ENCODE data around the gene KCNH6. TPM values are rescaled to one million over a fixed set of nuclear protein-coding genes. Genes with fewer than 3 reads are reported as not detected.

The KCNH6 gene
- total and polyA plus RNA-seq, 8 donors = 0.41 to 1.5 (median 0.84) TPM

DNA sequence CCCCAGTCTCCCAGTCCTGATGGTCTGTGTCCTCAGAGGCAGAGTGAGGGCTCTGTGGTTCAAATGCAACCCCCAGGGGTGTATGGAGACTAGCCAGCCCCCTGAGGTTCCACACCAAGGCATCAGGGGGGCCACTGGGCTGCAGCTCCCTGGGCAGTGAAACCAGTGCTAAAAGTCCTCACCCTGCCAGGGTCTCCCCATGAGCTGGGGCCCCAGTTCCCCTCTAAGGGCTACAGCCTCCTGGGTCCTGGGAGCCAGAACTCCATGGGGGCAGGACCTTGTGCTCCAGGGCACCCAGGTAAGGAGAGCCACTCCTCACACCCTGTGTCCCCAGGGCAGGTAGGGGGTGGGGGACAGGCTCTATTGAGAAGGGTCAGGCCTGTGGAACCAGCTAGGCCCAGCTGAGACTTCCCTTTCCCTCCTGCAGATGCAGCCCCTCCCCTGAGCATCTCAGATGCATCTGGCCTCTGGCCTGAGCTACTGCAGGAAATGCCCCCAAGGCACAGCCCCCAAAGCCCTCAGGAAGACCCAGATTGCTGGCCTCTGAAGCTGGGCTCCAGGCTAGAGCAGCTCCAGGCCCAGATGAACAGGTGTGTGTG, 20.8 kb downstream of the KCNH6 start:
- Histone ChIP-seq H3K36me3 (no peaks in the 10 kb centered on the region), H3K4me1 (peaks cover 0 to 1% of the 10 kb centered on the region in 2 donors), H3K4me3 (no peak overlapping the region), H3K27me3 (peaks cover 10 to 12% of the 10 kb centered on the region in 2 donors), H3K9me3 (no peaks in the 10 kb centered on the region), H3K27ac (no peak overlapping the region)
- DNase-seq = peak in 1 of 4 donors; percentile 37
- no peak for ATAC-seq
- intact Hi-C loops (cut with DNase I) = no loop called here
- TF ChIP-seq, protein P1, sequence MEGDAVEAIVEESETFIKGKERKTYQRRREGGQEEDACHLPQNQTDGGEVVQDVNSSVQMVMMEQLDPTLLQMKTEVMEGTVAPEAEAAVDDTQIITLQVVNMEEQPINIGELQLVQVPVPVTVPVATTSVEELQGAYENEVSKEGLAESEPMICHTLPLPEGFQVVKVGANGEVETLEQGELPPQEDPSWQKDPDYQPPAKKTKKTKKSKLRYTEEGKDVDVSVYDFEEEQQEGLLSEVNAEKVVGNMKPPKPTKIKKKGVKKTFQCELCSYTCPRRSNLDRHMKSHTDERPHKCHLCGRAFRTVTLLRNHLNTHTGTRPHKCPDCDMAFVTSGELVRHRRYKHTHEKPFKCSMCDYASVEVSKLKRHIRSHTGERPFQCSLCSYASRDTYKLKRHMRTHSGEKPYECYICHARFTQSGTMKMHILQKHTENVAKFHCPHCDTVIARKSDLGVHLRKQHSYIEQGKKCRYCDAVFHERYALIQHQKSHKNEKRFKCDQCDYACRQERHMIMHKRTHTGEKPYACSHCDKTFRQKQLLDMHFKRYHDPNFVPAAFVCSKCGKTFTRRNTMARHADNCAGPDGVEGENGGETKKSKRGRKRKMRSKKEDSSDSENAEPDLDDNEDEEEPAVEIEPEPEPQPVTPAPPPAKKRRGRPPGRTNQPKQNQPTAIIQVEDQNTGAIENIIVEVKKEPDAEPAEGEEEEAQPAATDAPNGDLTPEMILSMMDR (IDR thresholded peaks at IDR 0.05) = no peak

DNA sequence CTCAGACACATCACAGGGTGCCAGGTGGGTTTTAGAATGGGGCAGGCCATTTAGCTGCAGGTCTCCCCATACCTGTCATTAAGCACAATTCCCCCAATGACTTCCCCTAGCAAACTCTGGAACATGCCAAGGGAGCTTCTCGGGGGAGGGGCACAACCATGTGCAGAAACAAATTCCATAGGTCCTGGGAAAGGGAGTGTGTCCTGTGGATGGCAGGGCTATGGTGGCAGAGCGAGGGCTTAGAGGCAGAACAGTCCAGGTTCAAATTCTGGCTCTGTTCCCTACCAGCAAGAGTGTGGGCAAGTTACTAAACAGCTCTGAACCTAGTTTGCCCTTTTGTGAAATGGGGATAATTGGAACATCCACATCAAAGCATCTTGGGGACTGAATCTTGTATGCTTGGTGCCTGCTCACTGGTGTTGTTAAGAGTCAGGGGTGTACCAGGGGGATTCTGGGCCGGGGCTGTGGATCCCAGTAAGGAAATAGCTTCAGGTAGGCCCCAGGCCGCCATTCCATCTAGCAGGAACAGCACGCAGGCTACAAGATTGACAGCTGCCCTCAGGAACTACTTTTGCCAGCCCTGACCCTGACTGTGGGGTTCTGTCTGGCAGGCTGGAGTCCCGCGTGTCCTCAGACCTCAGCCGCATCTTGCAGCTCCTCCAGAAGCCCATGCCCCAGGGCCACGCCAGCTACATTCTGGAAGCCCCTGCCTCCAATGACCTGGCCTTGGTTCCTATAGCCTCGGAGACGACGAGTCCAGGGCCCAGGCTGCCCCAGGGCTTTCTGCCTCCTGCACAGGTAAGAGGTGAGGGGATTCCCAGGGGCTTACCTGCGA, 21.5 kb downstream of the KCNH6 start:
- Histone ChIP-seq H3K4me3 (no peak overlapping the region), H3K9me3 (no peaks in the 10 kb centered on the region), H3K27ac (no peak overlapping the region), H3K4me1 (peaks cover 5 to 9% of the 10 kb centered on the region in 2 donors), H3K27me3 (peaks cover 3 to 5% of the 10 kb centered on the region in 2 donors), H3K36me3 (no peaks in the 10 kb centered on the region)
- DNase-seq (peak in 1 of 4 donors; percentile 65), ATAC-seq (no peak)
- intact Hi-C loops (cut with DNase I) = no loop called here
- TF ChIP-seq, protein P1 (IDR thresholded peaks at IDR 0.05) = no peak

DNA sequence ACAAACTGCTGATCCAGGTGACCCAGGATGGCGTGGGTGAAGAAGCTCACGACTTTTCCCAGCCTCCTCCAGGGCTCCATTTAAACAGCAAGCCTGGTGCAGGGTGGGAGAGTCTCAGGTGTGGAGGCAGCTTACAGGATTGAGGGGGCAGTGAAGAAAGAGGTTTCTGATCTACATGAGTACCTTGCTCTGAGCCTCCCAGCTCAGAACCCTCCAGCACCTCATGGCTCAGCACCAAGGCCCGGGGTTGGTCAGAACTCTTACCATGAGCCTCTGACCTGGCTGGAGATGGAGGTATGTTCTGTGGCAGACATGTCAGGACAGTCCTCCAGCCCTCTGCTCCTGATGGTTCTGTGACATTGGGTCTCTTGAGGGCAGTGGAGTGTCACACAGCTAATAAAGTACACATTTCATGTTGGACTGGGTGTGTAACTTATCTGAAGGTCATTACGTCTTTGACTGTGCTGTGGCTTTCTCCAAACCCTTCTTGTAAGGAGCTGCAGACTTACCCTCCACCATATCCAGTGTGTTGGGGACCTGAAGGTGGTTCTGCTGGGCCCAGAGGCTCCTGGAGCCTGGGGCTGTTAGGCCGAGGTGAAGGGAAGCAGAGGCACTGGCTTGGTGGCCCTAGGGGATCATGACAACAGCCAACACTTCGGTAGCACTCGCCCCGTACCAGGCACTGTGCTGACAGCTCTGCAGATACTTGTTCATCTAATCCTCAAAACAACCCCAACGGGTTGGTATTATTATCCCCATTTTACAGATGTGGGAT, 23.3 kb downstream of the KCNH6 start:
- Histone ChIP-seq H3K27ac (no peak overlapping the region), H3K9me3 (no peaks in the 10 kb centered on the region), H3K4me1 (peaks cover 7 to 17% of the 10 kb centered on the region in 2 donors), H3K27me3 (no peaks in the 10 kb centered on the region), H3K4me3 (no peak overlapping the region), H3K36me3 (no peaks in the 10 kb centered on the region)
- ATAC-seq (no peak), DNase-seq (peak in 1 of 4 donors; percentile 43)
- intact Hi-C loops (cut with DNase I) = no loop called here
- TF ChIP-seq, protein P1 (IDR thresholded peaks at IDR 0.05) = no peak

DNA sequence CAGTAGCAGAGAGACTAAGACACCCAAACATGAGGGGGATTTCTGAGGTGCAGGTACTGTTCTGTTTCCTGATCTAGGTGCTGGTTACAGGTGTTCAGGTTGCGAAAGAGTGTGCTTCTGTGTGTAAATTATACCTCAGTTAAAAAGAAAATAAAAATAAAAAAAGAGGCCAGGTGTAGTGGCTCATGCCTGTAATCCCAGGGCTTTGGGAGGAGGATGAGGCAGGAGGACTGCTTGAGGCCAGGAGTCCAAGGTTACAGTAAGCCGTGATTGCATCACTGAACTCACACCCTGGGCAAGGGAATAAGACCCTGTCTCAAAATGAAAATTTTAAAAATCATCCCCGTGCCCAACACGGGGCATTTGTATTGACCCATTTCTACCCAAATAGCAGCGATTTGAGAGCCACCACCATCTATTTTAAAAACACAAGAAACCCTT, 23.9 kb downstream of the KCNH6 start:
- ATAC-seq (no peak), DNase-seq (no peak)
- H3K4me3 ChIP-seq = no peak overlapping the region
- peaks cover 9 to 23% of the 10 kb centered on the region in 2 donors for H3K4me1 ChIP-seq
- no peaks in the 10 kb centered on the region for H3K36me3 ChIP-seq
- H3K27me3 ChIP-seq = no peaks in the 10 kb centered on the region
- intact Hi-C loops (cut with DNase I) = no loop called here
- no peaks in the 10 kb centered on the region for H3K9me3 ChIP-seq
- H3K27ac ChIP-seq = no peak overlapping the region
- TF ChIP-seq, protein P1 (IDR thresholded peaks at IDR 0.05) = no peak

Data from left lung (tissue), 10 donors.